GM18498 (cell line): ENCODE measurements around the gene TNFRSF25.
"Not testable (repeated sequence)": the region's sequence is repeated elsewhere in the genome, so short reads cannot be mapped to it uniquely, and the experiment has no call there.

Experiments used
- ATAC-seq: cut with Tn5 transposase; IDR thresholded peaks from one replicate; pipeline ENCODE4 v1.9.1; 2021; ENCODE audit warnings: mild to moderate bottlenecking, moderate library complexity; ENCODE audit not compliant: unreplicated experiment

Gene TNFRSF25

DNA sequence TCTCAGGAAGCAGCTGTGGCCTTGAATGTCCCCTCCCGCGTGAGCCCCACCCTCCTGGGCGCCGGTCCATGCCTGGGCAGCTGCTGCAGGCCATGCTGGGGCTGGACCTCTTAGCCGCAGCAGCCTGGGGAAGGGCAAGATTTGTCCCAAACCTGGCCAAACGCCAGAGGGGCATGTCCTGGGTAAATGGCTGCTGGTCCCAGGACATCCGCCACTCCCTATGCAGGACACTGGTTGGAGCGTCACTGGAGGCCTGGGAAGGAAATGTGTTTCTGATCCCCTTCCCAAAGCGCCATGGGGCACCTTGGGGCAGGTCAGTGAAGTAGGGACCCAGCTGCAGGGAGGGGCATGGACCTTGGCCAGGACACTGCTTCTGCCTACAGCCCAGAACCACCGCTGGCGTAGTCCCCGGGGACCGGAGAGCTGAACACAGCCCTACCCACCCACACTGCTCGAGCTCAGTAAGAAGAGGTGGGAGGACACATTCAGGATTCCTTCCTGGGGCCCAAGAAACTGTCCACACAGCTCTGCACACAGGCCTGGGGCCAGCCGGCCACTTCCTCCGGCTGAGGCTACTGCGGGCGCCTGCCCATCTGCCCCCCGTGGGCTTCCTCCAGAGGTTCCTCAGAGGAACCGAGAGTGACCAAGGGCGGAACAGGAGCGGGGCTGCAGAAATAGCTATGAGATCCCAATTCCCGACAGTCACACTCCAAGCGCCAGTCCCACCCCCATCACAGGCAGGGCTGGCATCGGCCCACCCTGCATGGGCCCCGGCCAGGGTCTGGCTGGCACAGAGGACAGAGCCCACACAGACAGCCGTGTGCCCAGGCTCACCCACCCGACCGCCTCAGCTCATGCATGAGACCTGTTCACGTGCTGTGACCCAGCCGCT lies 36.3 kb upstream of the TNFRSF25 start:
- ATAC-seq: no peak

DNA sequence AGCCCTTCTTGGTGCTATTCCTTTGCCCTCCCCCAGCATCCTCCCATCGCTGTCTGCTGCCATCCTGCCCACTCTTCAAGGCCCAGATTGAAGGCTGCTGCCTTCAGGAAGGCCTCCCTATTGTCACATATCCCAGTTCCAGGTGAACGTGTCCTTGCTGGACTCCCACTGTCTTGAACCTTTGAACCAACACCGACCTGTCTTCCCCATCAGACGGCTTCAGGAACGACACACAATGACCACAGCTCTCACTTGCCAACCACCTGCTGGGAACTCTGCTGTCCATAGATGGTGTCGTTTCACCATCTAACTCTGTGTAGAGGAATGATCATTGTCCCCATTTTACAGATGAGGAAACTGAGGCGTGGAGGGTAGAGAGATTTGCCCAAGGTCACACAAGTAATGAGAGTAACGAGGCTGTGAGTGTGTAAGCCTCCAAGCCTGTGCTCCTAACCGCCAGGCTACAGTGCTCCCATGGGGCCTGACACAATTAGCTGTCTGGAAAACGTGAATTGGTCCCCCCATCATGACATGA lies 35.4 kb upstream of the TNFRSF25 start:
- ATAC-seq: no peak

DNA sequence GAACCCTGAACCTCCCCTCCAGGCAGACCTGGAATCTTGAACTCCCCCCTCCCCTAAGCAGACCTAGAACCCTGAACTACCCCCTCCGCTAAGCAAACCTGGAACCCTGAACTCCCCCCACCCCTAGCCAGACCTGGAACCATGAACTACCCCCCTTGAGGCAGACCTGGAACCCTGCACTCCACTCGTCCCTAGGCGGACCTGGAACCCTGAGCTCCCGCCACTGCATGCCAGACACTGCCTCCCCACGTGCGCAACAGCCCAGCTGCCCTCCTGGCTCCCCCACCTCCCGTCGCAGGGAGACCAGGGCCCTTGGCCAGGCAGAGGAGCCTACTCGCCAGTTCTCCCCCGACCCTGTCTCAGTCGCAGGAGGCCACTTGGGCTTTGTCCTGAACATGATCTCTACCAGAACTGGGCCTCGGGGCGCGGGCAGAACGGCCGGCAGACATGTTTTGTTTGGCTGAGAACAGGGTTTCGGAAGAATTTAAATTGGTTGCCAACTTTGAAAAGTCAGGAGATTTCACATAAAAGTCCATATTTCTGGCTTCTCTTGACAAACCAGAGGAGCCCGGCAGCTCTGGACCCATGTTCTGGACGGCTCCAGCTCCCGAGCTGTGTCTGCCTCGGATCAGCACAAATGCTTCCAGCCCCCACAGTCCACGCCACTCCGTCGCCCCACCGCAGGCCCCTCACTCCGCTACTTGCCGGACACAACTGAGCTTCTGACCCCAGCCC lies 34.7 kb upstream of the TNFRSF25 start:
- no peak for ATAC-seq

DNA sequence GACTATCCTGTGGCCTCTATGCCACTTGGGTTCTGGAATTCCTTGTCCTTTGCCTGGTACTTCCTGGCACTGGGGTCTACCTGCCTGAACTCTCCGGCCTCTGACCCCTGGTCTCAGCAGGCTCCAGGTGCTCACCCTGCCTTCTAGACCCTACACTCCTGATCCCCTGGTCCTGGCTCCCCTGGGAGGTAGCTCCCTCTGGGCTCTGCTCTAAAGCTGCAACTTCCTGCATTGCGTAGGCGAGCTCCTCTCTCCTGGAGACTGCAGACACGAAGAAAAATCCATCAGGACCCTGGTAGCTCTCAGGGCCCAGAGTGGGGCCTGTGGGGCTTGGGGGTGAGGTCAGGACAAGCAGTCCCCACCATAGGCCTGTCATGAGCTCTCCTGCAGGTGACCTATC lies 33.3 kb upstream of the TNFRSF25 start:
- no peak for ATAC-seq

GRCh38 chr1:6498576-6499111 lies 32.7 kb upstream of the TNFRSF25 start:
- ATAC-seq: no peak

GRCh38 chr1:6497867-6498575 lies 32.0 kb upstream of the TNFRSF25 start:
- no peak for ATAC-seq

GRCh38 chr1:6497215-6497866 lies 31.4 kb upstream of the TNFRSF25 start:
- no peak for ATAC-seq

GRCh38 chr1:6496890-6497214 lies 30.9 kb upstream of the TNFRSF25 start:
- no peak for ATAC-seq

DNA sequence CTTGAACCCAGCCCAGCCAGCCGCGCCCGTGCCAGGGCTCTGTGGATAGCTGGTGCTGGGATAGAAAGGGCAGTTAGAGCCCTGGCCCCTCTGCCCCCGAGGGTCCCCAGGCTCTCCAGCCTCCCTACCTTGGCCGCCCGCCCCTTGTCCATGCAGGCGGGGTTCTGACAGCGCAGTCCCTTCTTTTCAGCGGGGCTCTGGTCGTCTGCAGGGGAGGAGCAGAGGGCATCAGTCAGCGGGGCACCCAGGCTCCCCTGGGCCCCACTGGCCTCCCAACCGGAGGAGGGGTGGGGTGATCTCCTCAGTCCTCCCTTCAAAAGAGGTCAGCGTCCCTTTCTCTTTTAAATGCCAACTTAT lies 30.4 kb upstream of the TNFRSF25 start:
- no peak for ATAC-seq

DNA sequence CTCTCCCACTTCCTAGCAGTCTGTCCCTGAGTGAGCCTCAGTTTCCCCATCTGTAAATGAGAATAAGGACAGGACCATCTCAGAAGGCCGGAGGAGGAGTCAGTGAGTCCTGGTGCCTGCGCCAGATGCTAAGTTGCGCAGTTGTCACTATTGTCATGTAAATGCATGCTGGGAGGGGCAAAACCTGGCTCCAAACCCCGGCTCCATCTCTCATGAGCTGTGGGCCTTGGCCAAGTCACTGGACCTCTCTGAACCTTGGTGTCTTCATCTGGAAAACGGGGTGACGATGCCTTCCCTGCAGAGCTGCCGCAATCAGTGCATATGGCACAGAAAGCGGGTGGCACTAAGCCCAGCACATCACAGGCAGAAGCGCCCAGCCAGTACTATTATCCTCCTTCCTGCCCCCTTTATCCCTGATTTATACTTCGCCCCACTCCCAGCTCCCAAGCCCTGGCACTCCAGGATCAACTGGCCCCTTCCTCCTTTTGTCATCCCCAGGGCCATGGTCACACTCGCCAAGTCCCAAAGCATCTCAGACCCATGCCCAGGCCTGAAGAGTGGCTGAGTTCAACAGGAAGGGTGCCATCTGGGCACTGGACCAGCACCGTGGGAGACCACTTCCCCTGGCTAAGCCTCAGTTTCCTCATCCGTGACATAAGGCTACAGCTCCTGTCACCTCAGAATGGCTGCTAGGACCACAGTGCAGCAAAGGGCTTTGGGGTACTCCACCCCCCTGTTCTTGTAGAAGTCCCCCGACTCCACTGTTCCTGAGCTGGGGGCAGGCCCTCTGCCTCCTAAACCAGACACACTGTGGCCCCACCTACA lies 29.8 kb upstream of the TNFRSF25 start:
- no peak for ATAC-seq

DNA sequence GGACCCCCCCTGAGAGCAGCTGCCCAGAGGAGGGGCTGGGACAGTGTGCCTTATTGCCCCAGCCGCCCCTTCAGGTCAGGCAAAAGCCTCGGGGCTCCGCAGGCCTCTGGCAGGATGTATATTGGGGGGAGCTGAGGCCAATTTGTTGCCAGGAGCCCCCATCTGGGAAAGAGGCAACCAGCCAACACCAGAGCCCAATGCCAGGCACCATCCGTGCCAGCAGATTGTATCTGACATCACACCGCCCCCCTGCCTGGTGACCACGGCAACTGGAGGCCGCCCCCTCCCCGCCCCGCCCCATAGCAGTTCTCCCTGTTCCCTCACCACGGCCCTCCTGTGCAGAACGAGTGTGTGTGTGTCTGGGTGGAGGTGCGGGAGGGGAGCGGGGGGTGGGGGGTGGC lies 29.1 kb upstream of the TNFRSF25 start:
- ATAC-seq: no peak

DNA sequence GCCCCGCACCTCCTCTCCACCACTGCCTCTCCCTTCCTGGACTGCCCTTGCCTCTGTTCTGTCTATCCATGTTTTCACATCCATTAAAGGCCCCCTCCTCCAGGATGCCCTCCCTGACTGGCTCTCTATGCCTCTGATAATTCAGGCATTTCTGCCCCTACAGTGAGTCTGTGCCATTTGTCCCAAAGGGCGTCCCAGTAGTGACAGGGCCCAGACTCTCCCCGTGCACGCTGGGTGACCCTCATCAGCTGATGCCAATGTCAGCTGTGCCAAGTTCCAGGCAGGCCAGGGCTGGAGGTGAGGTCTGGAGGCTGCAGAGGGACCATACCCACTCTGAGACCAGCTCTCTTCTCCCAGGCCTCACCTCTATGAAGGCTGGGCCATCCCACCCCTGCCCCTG lies 28.7 kb upstream of the TNFRSF25 start:
- ATAC-seq: no peak

DNA sequence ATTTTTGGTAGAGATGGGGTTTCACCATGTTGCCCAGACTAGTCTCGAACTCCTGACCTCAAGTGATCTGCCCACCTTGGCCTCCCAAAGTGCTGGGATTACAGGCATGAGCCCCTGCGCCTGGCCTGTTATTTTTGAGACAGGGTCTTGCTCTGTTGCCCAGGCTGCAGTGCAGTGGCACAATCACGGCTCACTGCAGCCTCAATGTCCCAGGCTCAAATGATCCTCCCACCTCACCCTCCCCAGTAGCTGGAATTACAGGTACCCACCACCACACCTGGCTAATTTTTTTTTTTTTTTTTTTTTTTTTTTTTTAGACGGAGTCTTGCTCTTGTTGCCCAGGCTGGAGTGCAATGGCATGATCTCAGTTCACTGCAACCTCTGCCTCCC lies 27.9 kb upstream of the TNFRSF25 start:
- not testable (repeated sequence) for ATAC-seq

DNA sequence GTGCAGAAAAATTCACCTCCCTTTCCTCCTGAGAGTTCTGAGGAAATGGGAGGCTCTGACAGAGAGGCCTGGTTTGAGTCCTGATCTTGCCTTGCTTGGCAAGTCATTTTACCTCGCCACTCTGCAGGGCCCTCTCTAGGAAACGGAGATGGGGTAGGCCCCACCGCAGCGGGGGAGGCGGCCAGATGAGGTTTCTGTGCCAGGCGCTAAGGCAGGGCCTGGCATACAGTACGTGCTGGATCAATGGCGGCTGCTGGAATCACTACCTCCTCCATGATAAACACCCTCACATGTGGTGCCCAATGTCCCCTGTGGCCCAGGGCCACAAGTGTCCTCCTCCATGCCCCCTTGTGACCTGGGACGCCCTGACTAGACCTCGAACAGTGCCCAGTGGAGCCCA lies 26.0 kb upstream of the TNFRSF25 start:
- ATAC-seq: no peak

GRCh38 chr1:6491480-6491962 lies 25.5 kb upstream of the TNFRSF25 start, which contains the start of gene PLEKHG5:
Gene PLEKHG5 (minus strand): TSS chr1:6491667. CDS start chr1:6477571, 14,096 bp downstream.
- no peak for ATAC-seq

- no peak for ATAC-seq
These were observed 25.1 kb upstream of the TNFRSF25 start for GRCh38 chr1:6491081-6491449.

GRCh38 chr1:6490181-6491080 lies 24.5 kb upstream of the TNFRSF25 start:
- ATAC-seq: peak; percentile 62

DNA sequence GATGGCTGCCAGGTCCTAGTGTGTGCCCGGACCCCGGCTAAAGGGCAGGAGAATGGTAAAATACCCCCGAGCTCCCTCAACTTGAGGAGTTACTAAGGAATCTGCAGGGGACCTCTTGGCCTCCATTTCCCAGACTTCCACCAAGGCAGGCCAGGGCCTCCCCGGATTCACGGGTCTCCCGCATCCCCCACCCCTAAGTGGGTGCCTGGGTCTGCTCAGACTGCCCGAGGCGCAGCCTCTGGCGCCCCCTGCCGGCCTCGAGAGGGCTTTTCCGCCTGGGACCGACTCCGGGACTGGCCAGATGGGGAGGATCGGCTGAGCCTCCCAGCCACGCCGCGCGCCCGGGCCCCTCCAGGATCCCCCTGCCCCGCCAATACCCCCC lies 23.8 kb upstream of the TNFRSF25 start:
- peak; percentile 58 for ATAC-seq

DNA sequence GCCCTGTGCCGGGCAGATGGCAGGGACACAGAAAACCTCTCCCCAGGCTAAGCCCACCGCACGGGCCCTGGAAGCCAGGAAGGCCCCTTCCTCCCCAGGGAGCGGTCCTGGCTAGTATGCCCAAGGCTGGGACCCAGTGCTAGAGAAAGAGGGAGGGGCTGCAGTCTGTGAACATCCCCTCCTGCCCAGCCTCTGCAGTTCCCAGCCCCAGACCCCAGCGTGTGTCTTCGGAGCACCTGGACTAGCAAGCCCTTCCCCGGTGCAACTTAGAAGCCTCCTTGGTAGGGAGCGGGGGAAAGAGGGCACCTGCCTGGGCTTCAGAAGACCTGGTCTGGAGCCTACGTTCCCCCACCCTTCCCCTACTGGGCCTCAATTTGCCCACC lies 23.4 kb upstream of the TNFRSF25 start:
- ATAC-seq: no peak
